Natural killer cell treated with Interleukin-12 subunit alpha and Interleukin-12 subunit beta and Interleukin-15 and Interleukin-18, amount 100 ng/mL, for 72 hours (primary cell): ENCODE results near the gene CNBP. TPM values are rescaled to one million over a fixed set of nuclear protein-coding genes. Genes with fewer than 3 reads are reported as not detected.

Experiments
- ATAC-seq, 2 donors: fragments of 150-1000 bp; cut with Tn5 transposase in 1 of 2; sonication (Bioruptor Pico), chemical (Tn5 transposase) in 1 of 2; 2 replicates each; pipeline ENCODE4 v1.10.0; 2021
- DNase-seq: peaks from one replicate; pipeline ENCODE4 v3.0.0; 2022; ENCODE audit warnings: low spot score
- H3K27ac Mint-ChIP-seq, 2 donors: 1 replicate in 1 of 2; 2 replicates in 1 of 2; pipeline ENCODE4 v1.8.0; 2022; ENCODE audit warnings: mixed read lengths in 2 of 2, mild to moderate bottlenecking in 1 of 2, moderate library complexity in 1 of 2
- H3K27me3 Mint-ChIP-seq, 2 donors: 1 replicate in 1 of 2; 2 replicates in 1 of 2; pipeline ENCODE4 v1.8.0; 2022; ENCODE audit warnings: mixed read lengths in 2 of 2
- H3K36me3 Mint-ChIP-seq: one replicate; pipeline ENCODE4 v1.8.0; 2022; ENCODE audit warnings: mixed read lengths
- H3K4me1 Mint-ChIP-seq, 2 donors: 1 replicate in 1 of 2; 2 replicates in 1 of 2; pipeline ENCODE4 v1.8.0; 2022; ENCODE audit warnings: low read depth in 2 of 2, mixed read lengths in 2 of 2, mild to moderate bottlenecking in 1 of 2
- H3K4me3 Mint-ChIP-seq: one replicate; pipeline ENCODE4 v1.8.0; 2022; ENCODE audit warnings: mixed read lengths
- H3K9me3 Mint-ChIP-seq: 2 replicates; pipeline ENCODE4 v1.8.0; 2022; ENCODE audit warnings: mixed read lengths
- total RNA-seq, 2 donors: library from RNA; stranded (reverse); gene quantifications; one replicate each; pipeline ENCODE4 v1.2.3, GENCODE V29; 2022

Gene CNBP
- total RNA-seq, 2 donors from 2014 or later, result 230 to 268 TPM

- H3K36me3 Mint-ChIP-seq, result peaks cover 23% of the 10 kb centered on the region
- H3K9me3 Mint-ChIP-seq, result no peaks in the 10 kb centered on the region
- peak overlapping the region; percentile 11 for H3K4me3 Mint-ChIP-seq
- H3K27me3 Mint-ChIP-seq, result no peaks in the 10 kb centered on the region
- DNase-seq, result no peak
- peak overlapping the region; percentile 54 to 82 for H3K27ac Mint-ChIP-seq
- peak; percentile 40 to 41 for ATAC-seq
- H3K4me1 Mint-ChIP-seq, result peaks cover 18 to 19% of the 10 kb centered on the region in 2 donors
These were observed 51.4 kb downstream of the CNBP start for GRCh38 chr3:129132097-129132866.

GRCh38 chr3:129131465-129132088 is 52.1 kb downstream of the CNBP start:
- DNase-seq (no peak), ATAC-seq (no peak)
- H3K4me3 Mint-ChIP-seq, result no peak overlapping the region
- H3K36me3 Mint-ChIP-seq, result peaks cover 23% of the 10 kb centered on the region
- H3K4me1 Mint-ChIP-seq, result peaks cover 18 to 23% of the 10 kb centered on the region in 2 donors
- H3K27ac Mint-ChIP-seq, result peak overlapping the region; percentile 54 to 82
- no peaks in the 10 kb centered on the region for H3K9me3 Mint-ChIP-seq
- H3K27me3 Mint-ChIP-seq, result no peaks in the 10 kb centered on the region

- H3K36me3 Mint-ChIP-seq, result peaks cover 23% of the 10 kb centered on the region
- no peak overlapping the region for H3K4me3 Mint-ChIP-seq
- no peaks in the 10 kb centered on the region for H3K9me3 Mint-ChIP-seq
- H3K27ac Mint-ChIP-seq, result no peak overlapping the region
- H3K4me1 Mint-ChIP-seq, result peaks cover 18 to 23% of the 10 kb centered on the region in 2 donors
- H3K27me3 Mint-ChIP-seq, result no peaks in the 10 kb centered on the region
- DNase-seq, result no peak
- no peak for ATAC-seq
These were observed 53.3 kb downstream of the CNBP start for GRCh38 chr3:129130291-129130813.

GRCh38 chr3:129128357-129129155 is 55.1 kb downstream of the CNBP start:
- Mint-ChIP-seq H3K27me3 (no peaks in the 10 kb centered on the region), H3K36me3 (peaks cover 12% of the 10 kb centered on the region), H3K4me1 (peaks cover 20% of the 10 kb centered on the region in 2 donors), H3K9me3 (no peaks in the 10 kb centered on the region), H3K27ac (no peak overlapping the region), H3K4me3 (no peak overlapping the region)
- ATAC-seq, result no peak
- DNase-seq, result no peak

GRCh38 chr3:129126726-129127280 is 56.9 kb downstream of the CNBP start:
- Mint-ChIP-seq H3K9me3 (no peaks in the 10 kb centered on the region), H3K4me3 (no peak overlapping the region), H3K4me1 (peaks cover 21 to 24% of the 10 kb centered on the region in 2 donors), H3K27me3 (no peaks in the 10 kb centered on the region), H3K36me3 (peaks cover 12% of the 10 kb centered on the region), H3K27ac (no peak overlapping the region)
- no peak for ATAC-seq
- DNase-seq, result no peak

GRCh38 chr3:129123314-129124060 is 60.2 kb downstream of the CNBP start:
- Mint-ChIP-seq H3K36me3 (no peaks in the 10 kb centered on the region), H3K4me1 (peaks cover 35 to 39% of the 10 kb centered on the region in 2 donors), H3K9me3 (no peaks in the 10 kb centered on the region), H3K4me3 (peak overlapping the region; percentile 67), H3K27me3 (no peaks in the 10 kb centered on the region), H3K27ac (peak overlapping the region; percentile 88 to 95)
- ATAC-seq, result no peak
- DNase-seq, result no peak

GRCh38 chr3:129122412-129123011 is 61.2 kb downstream of the CNBP start:
- no peak for DNase-seq
- peak overlapping the region; percentile 67 for H3K4me3 Mint-ChIP-seq
- peak overlapping the region; percentile 88 to 95 for H3K27ac Mint-ChIP-seq
- no peaks in the 10 kb centered on the region for H3K9me3 Mint-ChIP-seq
- peaks cover 45 to 48% of the 10 kb centered on the region in 2 donors for H3K4me1 Mint-ChIP-seq
- H3K36me3 Mint-ChIP-seq, result peaks cover 6% of the 10 kb centered on the region
- no peak for ATAC-seq
- H3K27me3 Mint-ChIP-seq, result no peaks in the 10 kb centered on the region

GRCh38 chr3:129121792-129122411 is 61.8 kb downstream of the CNBP start, which contains the start of gene RAB43:
TSS of gene RAB43 (minus strand) at chr3:129121804. CDS start at chr3:129121489, 315 bp downstream.
- ATAC-seq (peak; percentile 82), DNase-seq (peak; percentile 88)
- Mint-ChIP-seq H3K4me1 (peaks cover 48 to 51% of the 10 kb centered on the region in 2 donors), H3K4me3 (peak within 1 kb of the TSS; percentile 96), H3K9me3 (no peaks in the 10 kb centered on the region), H3K27me3 (no peaks in the 10 kb centered on the region), H3K27ac (peak within 1 kb of the TSS; percentile 95), H3K36me3 (peaks cover 7% of the 10 kb centered on the region)

GRCh38 chr3:129121016-129121791 is 62.5 kb downstream of the CNBP start:
- Mint-ChIP-seq H3K4me1 (peaks cover 53 to 58% of the 10 kb centered on the region in 2 donors), H3K27me3 (no peaks in the 10 kb centered on the region), H3K27ac (peak overlapping the region; percentile 95), H3K9me3 (no peaks in the 10 kb centered on the region), H3K4me3 (peak overlapping the region; percentile 96), H3K36me3 (peaks cover 7% of the 10 kb centered on the region)
- peak in 1 of 2 donors; percentile 50 for ATAC-seq
- no peak for DNase-seq

GRCh38 chr3:129120254-129121004 is 63.3 kb downstream of the CNBP start:
- Mint-ChIP-seq H3K4me3 (peak overlapping the region; percentile 96), H3K36me3 (peaks cover 7% of the 10 kb centered on the region), H3K27ac (peak overlapping the region; percentile 95), H3K27me3 (no peaks in the 10 kb centered on the region), H3K4me1 (peaks cover 55 to 61% of the 10 kb centered on the region in 2 donors), H3K9me3 (no peaks in the 10 kb centered on the region)
- DNase-seq (peak; percentile 96), ATAC-seq (peak; percentile 87 to 89)
